ENCODE measurements around the gene KCNN1. TPM values are rescaled to one million over a fixed set of nuclear protein-coding genes. Genes with fewer than 3 reads are reported as not detected.

The KCNN1 gene
- total RNA-seq, 3 donors from 2014 or later: 0.79 TPM; not detected in 2

DNA sequence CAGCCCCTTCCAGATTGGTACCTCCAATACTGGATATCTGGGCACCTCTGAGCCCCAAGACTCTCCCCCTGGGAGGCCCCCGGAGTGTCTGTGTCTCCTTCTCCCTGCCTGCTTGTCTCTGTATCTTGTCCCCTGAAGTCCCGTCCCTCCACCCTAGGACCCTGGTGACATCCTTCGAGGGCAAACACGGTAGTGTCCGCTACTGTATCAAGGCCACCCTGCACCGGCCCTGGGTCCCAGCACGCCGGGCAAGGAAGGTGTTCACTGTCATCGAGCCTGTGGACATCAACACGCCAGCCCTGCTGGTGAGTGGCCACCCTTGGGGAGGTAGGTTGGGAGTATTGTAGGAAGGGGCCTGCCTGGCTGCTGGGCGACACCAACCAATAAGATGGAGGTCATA lies 41.9 kb downstream of the KCNN1 start:
- intact Hi-C loops (cut with DNase I, micrococcal nuclease): loop anchor here in 1 of 2 donors (5.0 kb wide), 1 partner anchor 48 kb away; no protein-coding TSS in a partner anchor
- H3K9me3 ChIP-seq: no peaks in the 10 kb centered on the region
- DNase-seq: no peak
- ATAC-seq: no peak
- H3K36me3 ChIP-seq (ENCODE audit: low read depth): peaks cover 13% of the 10 kb centered on the region
- H3K4me3 ChIP-seq: no peak overlapping the region
- TF ChIP-seq, protein P1, sequence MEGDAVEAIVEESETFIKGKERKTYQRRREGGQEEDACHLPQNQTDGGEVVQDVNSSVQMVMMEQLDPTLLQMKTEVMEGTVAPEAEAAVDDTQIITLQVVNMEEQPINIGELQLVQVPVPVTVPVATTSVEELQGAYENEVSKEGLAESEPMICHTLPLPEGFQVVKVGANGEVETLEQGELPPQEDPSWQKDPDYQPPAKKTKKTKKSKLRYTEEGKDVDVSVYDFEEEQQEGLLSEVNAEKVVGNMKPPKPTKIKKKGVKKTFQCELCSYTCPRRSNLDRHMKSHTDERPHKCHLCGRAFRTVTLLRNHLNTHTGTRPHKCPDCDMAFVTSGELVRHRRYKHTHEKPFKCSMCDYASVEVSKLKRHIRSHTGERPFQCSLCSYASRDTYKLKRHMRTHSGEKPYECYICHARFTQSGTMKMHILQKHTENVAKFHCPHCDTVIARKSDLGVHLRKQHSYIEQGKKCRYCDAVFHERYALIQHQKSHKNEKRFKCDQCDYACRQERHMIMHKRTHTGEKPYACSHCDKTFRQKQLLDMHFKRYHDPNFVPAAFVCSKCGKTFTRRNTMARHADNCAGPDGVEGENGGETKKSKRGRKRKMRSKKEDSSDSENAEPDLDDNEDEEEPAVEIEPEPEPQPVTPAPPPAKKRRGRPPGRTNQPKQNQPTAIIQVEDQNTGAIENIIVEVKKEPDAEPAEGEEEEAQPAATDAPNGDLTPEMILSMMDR (IDR thresholded peaks at IDR 0.05): no peak
- H3K4me1 ChIP-seq (ENCODE audit: low read depth): no peaks in the 10 kb centered on the region

DNA sequence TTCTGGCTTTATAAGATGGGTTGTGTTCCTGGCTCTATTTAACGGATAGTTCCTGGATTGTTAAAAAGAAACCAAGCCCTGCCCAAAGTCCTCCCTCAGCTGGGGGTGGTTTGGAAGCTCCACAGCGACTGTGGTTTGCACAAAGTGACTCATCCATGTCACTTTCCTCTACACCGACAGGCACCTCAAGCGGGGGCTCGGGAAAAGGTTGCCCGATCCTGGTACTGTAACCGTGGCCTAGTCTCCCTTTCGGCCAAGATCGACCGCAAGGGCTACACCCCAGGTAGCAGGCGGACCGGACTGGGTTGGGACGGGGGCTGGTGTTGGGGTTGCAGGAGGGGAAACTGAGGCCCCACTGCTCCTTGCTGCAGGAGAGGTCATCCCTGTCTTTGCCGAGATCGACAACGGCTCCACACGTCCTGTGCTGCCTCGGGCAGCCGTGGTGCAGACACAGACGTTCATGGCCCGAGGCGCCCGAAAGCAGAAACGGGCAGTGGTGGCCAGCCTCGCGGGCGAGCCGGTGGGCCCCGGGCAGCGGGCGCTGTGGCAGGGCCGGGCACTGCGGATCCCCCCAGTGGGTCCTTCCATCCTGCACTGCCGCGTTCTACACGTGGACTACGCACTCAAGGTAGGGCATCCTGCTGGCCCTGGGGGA lies 42.6 kb downstream of the KCNN1 start:
- peaks cover 13% of the 10 kb centered on the region for H3K36me3 ChIP-seq (ENCODE audit: low read depth)
- no peaks in the 10 kb centered on the region for H3K9me3 ChIP-seq
- intact Hi-C loops (cut with DNase I, micrococcal nuclease): loop anchor here in 1 of 2 donors (5.0 kb wide), 1 partner anchor 48 kb away; no protein-coding TSS in a partner anchor
- ATAC-seq (no peak), DNase-seq (peak in 1 of 3 donors; percentile 55)
- H3K4me3 ChIP-seq: no peak overlapping the region
- TF ChIP-seq, protein P1 (IDR thresholded peaks at IDR 0.05): no peak
- H3K4me1 ChIP-seq (ENCODE audit: low read depth): no peaks in the 10 kb centered on the region

DNA sequence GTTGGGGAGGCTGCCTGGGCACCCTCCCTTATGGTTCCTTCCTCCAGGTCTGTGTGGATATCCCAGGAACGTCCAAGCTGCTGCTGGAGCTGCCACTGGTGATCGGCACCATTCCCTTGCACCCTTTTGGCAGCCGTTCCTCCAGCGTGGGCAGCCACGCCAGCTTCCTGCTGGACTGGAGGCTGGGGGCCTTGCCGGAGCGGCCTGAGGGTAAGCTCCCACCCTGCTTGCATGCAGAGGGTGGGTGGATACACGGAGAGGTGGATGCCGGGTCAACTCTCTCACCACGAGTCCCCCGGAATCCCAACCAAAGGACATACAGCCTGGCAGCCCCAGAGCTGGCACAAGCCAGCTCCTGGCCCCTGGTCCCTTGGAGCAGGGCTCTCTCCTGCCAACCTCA lies 43.2 kb downstream of the KCNN1 start:
- Histone ChIP-seq H3K4me1 (ENCODE audit: low read depth) (no peaks in the 10 kb centered on the region), H3K4me3 (no peak overlapping the region), H3K9me3 (no peaks in the 10 kb centered on the region), H3K36me3 (ENCODE audit: low read depth) (peaks cover 13% of the 10 kb centered on the region)
- intact Hi-C loops (cut with DNase I, micrococcal nuclease): no loop called here
- TF ChIP-seq, protein P1 (IDR thresholded peaks at IDR 0.05): no peak
- DNase-seq (no peak), ATAC-seq (no peak)

DNA sequence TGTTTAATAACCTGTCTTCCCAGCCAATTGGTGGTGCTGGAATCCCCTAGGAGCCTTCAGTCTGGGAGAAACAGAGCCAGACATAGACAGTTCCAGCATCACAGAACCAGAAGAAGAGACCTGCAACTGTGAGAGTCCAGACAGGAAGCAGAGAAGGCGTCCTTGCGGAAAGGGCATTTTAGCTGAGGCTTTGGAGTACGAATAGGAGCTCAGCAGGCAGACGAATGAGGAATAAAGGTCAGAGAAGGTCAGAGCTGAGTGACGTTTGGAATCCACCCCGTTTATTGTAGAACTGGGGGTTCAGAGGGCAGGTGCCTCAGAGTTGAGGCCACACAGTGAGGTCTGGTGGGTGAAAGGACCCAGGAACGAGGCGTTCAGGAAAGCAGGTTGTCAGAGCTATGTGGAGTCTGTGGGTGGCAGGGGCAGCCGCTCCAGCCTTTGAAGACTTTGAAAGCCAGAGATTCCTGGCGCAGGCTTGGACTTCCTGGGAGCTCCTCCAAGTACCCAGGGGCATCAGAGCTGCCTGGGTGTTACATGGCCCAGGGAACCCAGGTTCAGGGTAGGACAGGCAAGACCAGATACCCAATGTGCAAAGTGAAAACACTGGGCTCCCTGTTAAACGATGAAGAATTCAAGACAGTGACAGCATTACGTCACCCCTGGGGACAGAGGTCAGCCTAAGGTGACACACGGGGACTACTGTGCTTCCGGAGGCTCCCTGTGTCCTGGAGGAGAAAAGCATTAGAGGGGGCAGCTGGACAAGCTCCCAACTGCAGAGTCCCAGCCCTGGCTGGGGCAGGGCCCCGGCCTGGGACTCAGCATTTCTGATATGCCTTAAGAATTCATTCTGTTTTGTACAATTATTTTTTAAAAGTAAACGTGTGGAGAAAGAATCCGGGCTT lies 46.6 kb downstream of the KCNN1 start:
- Histone ChIP-seq H3K4me1 (ENCODE audit: low read depth) (no peaks in the 10 kb centered on the region), H3K36me3 (ENCODE audit: low read depth) (peaks cover 13% of the 10 kb centered on the region), H3K9me3 (no peaks in the 10 kb centered on the region), H3K4me3 (no peak overlapping the region)
- DNase-seq (no peak), ATAC-seq (peak; percentile 22)
- TF ChIP-seq, protein P1 (IDR thresholded peaks at IDR 0.05): no peak
- intact Hi-C loops (cut with DNase I, micrococcal nuclease): no loop called here

DNA sequence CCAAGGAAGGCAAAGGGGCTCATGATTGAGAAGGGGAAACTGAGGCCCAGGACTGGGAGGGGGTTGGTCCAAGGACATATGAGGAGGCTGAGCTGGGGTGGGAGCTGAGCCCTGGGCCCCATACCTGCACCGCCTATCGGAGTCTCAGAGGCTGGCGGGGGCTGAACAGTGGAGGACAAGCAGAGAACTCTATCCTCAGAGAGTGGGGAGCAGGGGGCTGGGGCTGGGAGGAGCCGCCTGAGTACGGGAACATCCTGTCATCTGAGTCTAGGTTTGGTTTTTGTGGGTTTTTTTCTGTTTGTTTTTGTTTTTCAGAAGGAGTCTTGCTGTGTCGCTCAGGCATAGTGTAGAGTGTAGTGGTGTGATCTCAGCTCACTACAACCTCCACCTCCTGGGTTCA lies 47.3 kb downstream of the KCNN1 start:
- Histone ChIP-seq H3K36me3 (ENCODE audit: low read depth) (peaks cover 13% of the 10 kb centered on the region), H3K9me3 (no peaks in the 10 kb centered on the region), H3K4me3 (no peak overlapping the region), H3K4me1 (ENCODE audit: low read depth) (no peaks in the 10 kb centered on the region)
- DNase-seq (no peak), ATAC-seq (peak; percentile 35)
- TF ChIP-seq, protein P1 (IDR thresholded peaks at IDR 0.05): no peak
- intact Hi-C loops (cut with DNase I, micrococcal nuclease): no loop called here
